Vagina (tissue), 2 donors: ENCODE measurements around the gene DENND2A. TPM values are rescaled to one million over a fixed set of nuclear protein-coding genes. Genes with fewer than 3 reads are reported as not detected.
"Not testable (repeated sequence)": the region's sequence is repeated elsewhere in the genome, so short reads cannot be mapped to it uniquely, and the experiment has no call there.

ENCODE experiments used
- DNase-seq, 2 donors: peaks; one replicate each; pipeline ENCODE4 v3.0.0-alpha.2; 2017; ENCODE audit errors: extremely low spot score in 2 of 2
- H3K27ac ChIP-seq: fragments of 200-600 bp; sonication (generic); one replicate; pipeline ENCODE4 v1.5.1; 2019
- H3K27me3 ChIP-seq: fragments of 200-600 bp; sonication (generic); one replicate; pipeline ENCODE4 v1.5.1; 2019
- H3K36me3 ChIP-seq, 2 donors: fragments of 200-600 bp; sonication (generic); one replicate each; pipeline ENCODE4 v1.5.1; 2017 to 2019
- H3K4me1 ChIP-seq: fragments of 200-600 bp; sonication (generic); one replicate; pipeline ENCODE4 v1.5.1; 2019
- H3K4me3 ChIP-seq, 2 donors: fragments of 200-600 bp; sonication (generic); 1 replicate in 1 of 2; 2 replicates in 1 of 2; pipeline ENCODE4 v1.5.1; 2016 to 2019
- H3K9me3 ChIP-seq: fragments of 200-600 bp; sonication (generic); one replicate; pipeline ENCODE4 v1.5.1; 2019
- CTCF ChIP-seq, 3 experiments: fragments of 450-650 bp in 2 of 3; fragments of 200-600 bp in 1 of 3; sonication (generic) in 1 of 3; IDR thresholded peaks; one replicate each; pipeline ENCODE4 v1.5.1; 2017 to 2019; ENCODE audit warnings: antibody characterized with exemption in 3 of 3, mild to moderate bottlenecking in 2 of 3, moderate library complexity in 2 of 3
- POLR2A ChIP-seq, 2 donors: fragments of 450-650 bp; IDR thresholded peaks; one replicate each; pipeline ENCODE4 v1.6.1; 2017; ENCODE audit warnings: antibody characterized with exemption in 2 of 2, mild to moderate bottlenecking in 2 of 2, moderate library complexity in 2 of 2
- POLR2AphosphoS5 ChIP-seq, 2 donors: sonication (generic); formaldehyde crosslinking; IDR thresholded peaks; one replicate each; pipeline ENCODE4 v1.9.0; 2017; ENCODE audit warnings: antibody characterized with exemption in 2 of 2, mild to moderate bottlenecking in 2 of 2, low read depth in 1 of 2; ENCODE audit not compliant: insufficient read depth in 1 of 2
- intact Hi-C: fragments of 100-400 bp; cut with DNase I; formaldehyde crosslinking; loops from one replicate; pipeline ENCODE4 v1.15.1; 2023
- total RNA-seq: library from RNA; depleted of rRNA; stranded (reverse); fragments of >200 nt; gene quantifications from one replicate; pipeline ENCODE4 v1.2.3, GENCODE V29; 2016

Gene DENND2A
- total RNA-seq, 1 donor from 2014 or later: 17.4 TPM

- intact Hi-C loops: no loop called here
- H3K4me3 ChIP-seq: no peak overlapping the region
- no peaks in the 10 kb centered on the region for H3K36me3 ChIP-seq
- no peak for DNase-seq
- H3K4me1 ChIP-seq: no peaks in the 10 kb centered on the region
- TF ChIP-seq CTCF (IDR thresholded peaks at IDR 0.05): no peak
- TF ChIP-seq POLR2AphosphoS5 (IDR thresholded peaks at IDR 0.05; ENCODE audit: insufficient read depth in 1 of 2, low read depth in 1 of 2): no peak
- TF ChIP-seq POLR2A (IDR thresholded peaks at IDR 0.05): no peak
- no peaks in the 10 kb centered on the region for H3K27me3 ChIP-seq
- no peak overlapping the region for H3K27ac ChIP-seq
- no peaks in the 10 kb centered on the region for H3K9me3 ChIP-seq
Observed at GRCh38 chr7:140501966-140502365, 138.6 kb downstream of the DENND2A start.

GRCh38 chr7:140497807-140498206 lies 142.8 kb downstream of the DENND2A start:
- H3K36me3 ChIP-seq, intact Hi-C loops, H3K9me3 ChIP-seq, H3K27ac ChIP-seq, H3K27me3 ChIP-seq, H3K4me3 ChIP-seq, H3K4me1 ChIP-seq, DNase-seq: not testable (repeated sequence)

DNA sequence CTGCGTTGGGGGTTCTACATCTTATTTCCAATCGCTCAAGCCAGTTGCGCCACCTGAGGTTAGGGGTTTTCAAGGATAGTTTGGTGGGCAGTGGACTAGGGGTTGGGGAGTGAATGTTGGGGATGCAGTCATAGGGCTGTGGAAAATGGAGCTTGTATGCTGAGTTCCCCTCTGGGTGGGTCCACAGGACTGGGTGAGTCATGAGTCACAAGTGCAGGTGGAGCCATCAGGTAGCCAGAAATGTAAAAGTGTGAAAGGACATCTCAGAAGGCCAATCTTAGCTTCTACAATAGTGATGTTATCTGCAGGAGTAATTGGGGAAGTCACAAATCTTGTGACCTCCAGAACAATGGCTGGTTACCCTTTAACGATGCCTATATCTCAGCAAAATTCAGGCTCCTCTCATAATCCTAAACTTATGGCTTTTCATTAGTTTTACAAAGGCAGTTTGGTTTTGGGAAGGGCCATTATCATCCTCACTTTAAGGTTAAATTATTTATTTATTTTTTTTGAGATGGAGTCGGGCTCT lies 143.3 kb downstream of the DENND2A start:
- Histone ChIP-seq H3K4me1 (no peaks in the 10 kb centered on the region), H3K9me3 (no peaks in the 10 kb centered on the region), H3K27me3 (no peaks in the 10 kb centered on the region), H3K27ac (no peak overlapping the region), H3K4me3 (no peak overlapping the region), H3K36me3 (no peaks in the 10 kb centered on the region)
- intact Hi-C loops: no loop called here
- TF ChIP-seq POLR2A (IDR thresholded peaks at IDR 0.05) (no peak), CTCF (IDR thresholded peaks at IDR 0.05) (no peak), POLR2AphosphoS5 (IDR thresholded peaks at IDR 0.05; ENCODE audit: insufficient read depth in 1 of 2, low read depth in 1 of 2) (no peak)
- no peak for DNase-seq

DNA sequence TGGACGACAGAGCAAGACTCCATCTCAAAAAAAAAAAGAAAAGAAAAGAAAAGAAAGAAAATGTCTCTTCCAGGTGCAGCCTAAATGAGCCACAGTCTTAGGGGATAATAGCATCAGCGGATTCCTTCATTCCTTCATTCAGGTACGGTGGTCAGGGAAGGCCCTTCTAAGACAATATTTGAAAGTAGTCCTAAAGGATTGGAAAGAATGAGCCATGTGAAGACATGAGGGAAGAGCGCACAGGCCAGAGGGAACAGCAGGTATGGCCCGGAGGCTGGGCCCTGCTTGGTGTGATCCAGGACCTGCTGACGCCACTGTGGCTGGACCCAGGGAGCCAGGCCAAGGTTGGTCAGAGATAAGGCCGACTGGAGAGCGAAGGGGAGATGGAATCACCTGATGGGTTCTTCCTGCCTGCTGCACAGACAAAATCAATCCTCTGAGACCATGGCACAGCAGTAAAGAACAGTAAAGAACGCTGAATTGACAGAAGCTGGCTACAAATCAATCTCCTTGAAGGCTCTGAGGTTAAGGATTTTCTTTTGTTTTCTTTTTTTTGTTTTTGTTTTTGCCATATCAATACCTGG lies 145.0 kb downstream of the DENND2A start:
- H3K27me3 ChIP-seq: no peaks in the 10 kb centered on the region
- no peaks in the 10 kb centered on the region for H3K4me1 ChIP-seq
- TF ChIP-seq POLR2A (IDR thresholded peaks at IDR 0.05) (no peak), POLR2AphosphoS5 (IDR thresholded peaks at IDR 0.05; ENCODE audit: insufficient read depth in 1 of 2, low read depth in 1 of 2) (no peak), CTCF (IDR thresholded peaks at IDR 0.05) (no peak)
- H3K9me3 ChIP-seq: no peaks in the 10 kb centered on the region
- no peak for DNase-seq
- no peak overlapping the region for H3K4me3 ChIP-seq
- intact Hi-C loops: no loop called here
- no peak overlapping the region for H3K27ac ChIP-seq
- no peaks in the 10 kb centered on the region for H3K36me3 ChIP-seq

DNA sequence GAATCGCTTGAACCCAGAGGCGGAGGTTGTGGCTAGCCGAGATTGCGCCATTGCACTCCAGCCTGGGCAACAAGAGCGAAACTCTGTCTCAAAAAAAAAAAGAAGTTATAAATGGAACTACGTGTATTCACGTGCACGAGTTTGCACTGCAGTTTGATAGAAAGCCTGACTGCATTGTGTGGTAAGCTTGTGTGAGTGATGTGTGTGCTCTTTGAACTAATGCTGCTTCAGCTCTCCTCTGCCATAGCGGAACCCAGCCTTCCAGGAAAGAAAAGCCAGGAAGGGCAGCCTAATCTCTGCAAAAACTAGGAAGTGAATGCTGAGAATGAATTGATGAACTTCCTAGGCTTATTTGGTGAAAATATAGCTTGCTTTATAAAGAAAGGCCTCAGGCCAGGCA lies 145.7 kb downstream of the DENND2A start:
- Histone ChIP-seq H3K4me1 (no peaks in the 10 kb centered on the region), H3K4me3 (no peak overlapping the region), H3K27ac (no peak overlapping the region), H3K36me3 (no peaks in the 10 kb centered on the region), H3K27me3 (no peaks in the 10 kb centered on the region), H3K9me3 (no peaks in the 10 kb centered on the region)
- no peak for TF ChIP-seq POLR2A (IDR thresholded peaks at IDR 0.05)
- no peak for TF ChIP-seq POLR2AphosphoS5 (IDR thresholded peaks at IDR 0.05; ENCODE audit: insufficient read depth in 1 of 2, low read depth in 1 of 2)
- TF ChIP-seq CTCF (IDR thresholded peaks at IDR 0.05): no peak
- intact Hi-C loops: no loop called here
- DNase-seq: no peak
